HG02852 (cell line): Measurements from ENCODE around the gene ADIPOR2.

Experiments used
- ATAC-seq: cut with Tn5 transposase; IDR thresholded peaks from one replicate; pipeline ENCODE4 v1.9.1; 2021; ENCODE audit warnings: mild to moderate bottlenecking, moderate library complexity; ENCODE audit not compliant: unreplicated experiment

Gene ADIPOR2

GRCh38 chr12:1768615-1769014, 77.7 kb downstream of the ADIPOR2 start:
- no peak for ATAC-seq

- no peak for ATAC-seq
Observed at GRCh38 chr12:1769809-1770494, 79.1 kb downstream of the ADIPOR2 start.

- no peak for ATAC-seq
Observed at GRCh38 chr12:1773937-1774655, 83.2 kb downstream of the ADIPOR2 start.

GRCh38 chr12:1776170-1776921, 85.5 kb downstream of the ADIPOR2 start:
- ATAC-seq, result no peak

- no peak for ATAC-seq
Observed at GRCh38 chr12:1777798-1778197, 86.9 kb downstream of the ADIPOR2 start.

- ATAC-seq, result no peak
Observed at GRCh38 chr12:1778911-1779310, 88.0 kb downstream of the ADIPOR2 start.

GRCh38 chr12:1779783-1780182, 88.9 kb downstream of the ADIPOR2 start:
- ATAC-seq, result no peak

- no peak for ATAC-seq
Observed at GRCh38 chr12:1781772-1782171, 90.9 kb downstream of the ADIPOR2 start.

GRCh38 chr12:1782215-1782614, 91.3 kb downstream of the ADIPOR2 start:
- ATAC-seq, result no peak

GRCh38 chr12:1787714-1788113, 96.8 kb downstream of the ADIPOR2 start:
- no peak for ATAC-seq

- no peak for ATAC-seq
Observed at GRCh38 chr12:1790444-1790843, 99.6 kb downstream of the ADIPOR2 start.

GRCh38 chr12:1791104-1791841, 100.4 kb downstream of the ADIPOR2 start:
- ATAC-seq, result no peak

GRCh38 chr12:1792406-1792805, 101.5 kb downstream of the ADIPOR2 start:
- ATAC-seq, result no peak

- ATAC-seq, result no peak
Observed at GRCh38 chr12:1793426-1794210, 102.7 kb downstream of the ADIPOR2 start.

- no peak for ATAC-seq
Observed at GRCh38 chr12:1794440-1795090, 103.7 kb downstream of the ADIPOR2 start.

GRCh38 chr12:1795221-1795784, 104.4 kb downstream of the ADIPOR2 start:
- no peak for ATAC-seq

GRCh38 chr12:1795785-1796514, 105.1 kb downstream of the ADIPOR2 start:
- ATAC-seq, result peak; percentile 94

- ATAC-seq, result peak; percentile 31
Observed at GRCh38 chr12:1796515-1797010, 105.7 kb downstream of the ADIPOR2 start.
